DOHH2 (cell line): ENCODE data around the gene FKBP5.

ENCODE experiments used
- H3F3A ChIP-seq: fragments of 200-600 bp; sonication (generic), shearing (Covaris generic); 2 replicates; pipeline ENCODE4 v1.6.0; 2016; ENCODE audit warnings: antibody characterized with exemption, mild to moderate bottlenecking; ENCODE audit not compliant: control insufficient read depth, insufficient read depth
- H3K27ac ChIP-seq: fragments of 200-600 bp; sonication (generic); 2 replicates; pipeline ENCODE4 v1.5.1; 2014; ENCODE audit warnings: low read depth, mild to moderate bottlenecking, low read length, moderate library complexity
- H3K27me3 ChIP-seq: fragments of 200-600 bp; sonication (generic); 2 replicates; pipeline ENCODE4 v1.6.1; 2014; ENCODE audit warnings: mild to moderate bottlenecking, low read length, mixed read lengths; ENCODE audit not compliant: control insufficient read depth
- H3K36me3 ChIP-seq: fragments of 200-600 bp; sonication (generic); 2 replicates; pipeline ENCODE4 v1.6.1; 2014; ENCODE audit warnings: mild to moderate bottlenecking, low read length, moderate library complexity, mixed read lengths; ENCODE audit not compliant: control insufficient read depth
- H3K4me1 ChIP-seq: fragments of 200-600 bp; sonication (generic); 2 replicates; pipeline ENCODE4 v1.6.1; 2014; ENCODE audit warnings: mild to moderate bottlenecking, low read length, mixed read lengths; ENCODE audit not compliant: control insufficient read depth
- H3K4me2 ChIP-seq: fragments of 200-600 bp; sonication (generic); 2 replicates; pipeline ENCODE4 v1.6.0; 2014; ENCODE audit warnings: mild to moderate bottlenecking, low read length, moderate library complexity
- H3K4me3 ChIP-seq: fragments of 200-600 bp; sonication (generic); 2 replicates; pipeline ENCODE4 v1.5.1; 2014; ENCODE audit warnings: mild to moderate bottlenecking, low read length, mixed read lengths
- H3K79me2 ChIP-seq: fragments of 200-600 bp; sonication (generic); 2 replicates; pipeline ENCODE4 v1.6.1; 2014; ENCODE audit warnings: mild to moderate bottlenecking, low read length, mixed read lengths; ENCODE audit not compliant: control insufficient read depth
- H3K9me2 ChIP-seq: fragments of 200-600 bp; sonication (generic); replicated peaks from 2 replicates; pipeline ENCODE4 v1.6.1; 2014; ENCODE audit warnings: mild to moderate bottlenecking, low read length, mixed read lengths; ENCODE audit not compliant: control insufficient read depth
- H3K9me3 ChIP-seq: fragments of 200-600 bp; sonication (generic); 2 replicates; pipeline ENCODE4 v1.6.1; 2014; ENCODE audit warnings: antibody characterized with exemption, low read length, mixed read lengths; ENCODE audit not compliant: control insufficient read depth, insufficient read depth
- H4K20me1 ChIP-seq: fragments of 200-600 bp; sonication (generic); 2 replicates; pipeline ENCODE4 v1.6.0; 2014; ENCODE audit warnings: low read depth, mild to moderate bottlenecking, antibody characterized with exemption, low read length, moderate library complexity; ENCODE audit not compliant: control insufficient read depth, insufficient read depth
- EZH2phosphoT487 ChIP-seq: fragments of 200-600 bp; sonication (generic); IDR thresholded peaks from 2 replicates; pipeline ENCODE4 v1.6.1; 2017; ENCODE audit warnings: borderline replicate concordance, mild to moderate bottlenecking, antibody characterized with exemption, low read length, moderate library complexity, mixed read lengths
- TF ChIP-seq, protein P1 (sequence below): fragments of 200-600 bp; sonication (generic); IDR thresholded peaks from one replicate; pipeline ENCODE4 v1.5.1; 2014; ENCODE audit warnings: antibody characterized with exemption, mild to moderate bottlenecking, low read depth, low read length; ENCODE audit not compliant: poor library complexity, severe bottlenecking

FKBP5 gene

DNA sequence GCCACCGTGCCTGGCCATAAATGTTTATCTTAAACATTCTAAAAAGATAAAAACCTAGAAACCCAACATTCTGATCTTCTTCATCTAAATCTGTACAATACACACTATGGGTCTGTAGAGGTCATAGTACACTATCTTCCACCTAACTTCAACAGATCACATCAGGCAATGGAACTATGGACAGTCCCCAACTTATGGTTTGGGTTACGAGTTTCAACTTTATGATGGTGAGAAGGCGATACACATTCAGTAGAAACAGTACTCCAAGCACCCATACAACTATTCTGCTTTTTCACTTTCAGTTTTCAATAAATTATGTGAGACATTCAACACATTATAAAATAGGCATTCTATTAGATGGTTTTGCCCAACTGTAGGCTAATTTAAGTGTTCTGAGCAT, 23.1 kb downstream of the FKBP5 start:
- Histone ChIP-seq H3K27me3 (no peaks in the 10 kb centered on the region), H3K4me1 (peaks cover 61% of the 10 kb centered on the region), H3K9me3 (no peaks in the 10 kb centered on the region), H3K36me3 (no peaks in the 10 kb centered on the region), H3K79me2 (peaks cover 88% of the 10 kb centered on the region), H3F3A (peaks cover 22% of the 10 kb centered on the region; the same call in 1 of the 2 replicates), H3K4me2 (peak overlapping the region; percentile 21; the same call in 1 of the 2 replicates), H3K9me2 (no peaks in the 10 kb centered on the region), H3K27ac (no peak overlapping the region), H4K20me1 (peaks cover 7% of the 10 kb centered on the region), H3K4me3 (no peak overlapping the region)
- no peak for TF ChIP-seq EZH2phosphoT487
- TF ChIP-seq, protein P1, sequence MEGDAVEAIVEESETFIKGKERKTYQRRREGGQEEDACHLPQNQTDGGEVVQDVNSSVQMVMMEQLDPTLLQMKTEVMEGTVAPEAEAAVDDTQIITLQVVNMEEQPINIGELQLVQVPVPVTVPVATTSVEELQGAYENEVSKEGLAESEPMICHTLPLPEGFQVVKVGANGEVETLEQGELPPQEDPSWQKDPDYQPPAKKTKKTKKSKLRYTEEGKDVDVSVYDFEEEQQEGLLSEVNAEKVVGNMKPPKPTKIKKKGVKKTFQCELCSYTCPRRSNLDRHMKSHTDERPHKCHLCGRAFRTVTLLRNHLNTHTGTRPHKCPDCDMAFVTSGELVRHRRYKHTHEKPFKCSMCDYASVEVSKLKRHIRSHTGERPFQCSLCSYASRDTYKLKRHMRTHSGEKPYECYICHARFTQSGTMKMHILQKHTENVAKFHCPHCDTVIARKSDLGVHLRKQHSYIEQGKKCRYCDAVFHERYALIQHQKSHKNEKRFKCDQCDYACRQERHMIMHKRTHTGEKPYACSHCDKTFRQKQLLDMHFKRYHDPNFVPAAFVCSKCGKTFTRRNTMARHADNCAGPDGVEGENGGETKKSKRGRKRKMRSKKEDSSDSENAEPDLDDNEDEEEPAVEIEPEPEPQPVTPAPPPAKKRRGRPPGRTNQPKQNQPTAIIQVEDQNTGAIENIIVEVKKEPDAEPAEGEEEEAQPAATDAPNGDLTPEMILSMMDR, result no peak

DNA sequence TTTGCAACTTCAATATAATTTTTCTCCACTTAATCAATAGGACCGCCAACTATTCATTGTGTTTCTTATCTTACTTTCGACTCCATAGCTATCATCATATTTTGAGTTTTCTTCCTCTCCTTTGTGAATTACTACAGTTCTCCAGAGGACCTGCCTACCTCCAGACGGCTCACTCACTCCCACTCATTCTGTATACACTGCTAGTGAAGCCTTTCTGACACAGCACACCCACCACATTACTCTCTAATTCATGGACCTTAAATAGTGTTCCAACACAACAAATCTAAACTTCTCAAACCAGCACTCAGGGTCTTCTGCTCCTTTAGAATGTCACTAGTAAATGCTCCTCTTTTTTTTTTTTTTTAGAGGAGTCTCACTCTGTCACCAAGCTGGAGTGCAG, 23.8 kb downstream of the FKBP5 start:
- Histone ChIP-seq H3K4me2 (peak overlapping the region; percentile 78), H3K27me3 (no peaks in the 10 kb centered on the region), H3K9me2 (no peaks in the 10 kb centered on the region), H3K36me3 (no peaks in the 10 kb centered on the region), H3K27ac (no peak overlapping the region), H3K79me2 (peaks cover 82% of the 10 kb centered on the region), H3F3A (peaks cover 19% of the 10 kb centered on the region; the same call in 1 of the 2 replicates), H4K20me1 (peaks cover 7% of the 10 kb centered on the region), H3K9me3 (no peaks in the 10 kb centered on the region), H3K4me1 (peaks cover 56% of the 10 kb centered on the region), H3K4me3 (peak overlapping the region; percentile 63; the same call in 1 of the 2 replicates)
- TF ChIP-seq EZH2phosphoT487, result no peak
- TF ChIP-seq, protein P1, result no peak

DNA sequence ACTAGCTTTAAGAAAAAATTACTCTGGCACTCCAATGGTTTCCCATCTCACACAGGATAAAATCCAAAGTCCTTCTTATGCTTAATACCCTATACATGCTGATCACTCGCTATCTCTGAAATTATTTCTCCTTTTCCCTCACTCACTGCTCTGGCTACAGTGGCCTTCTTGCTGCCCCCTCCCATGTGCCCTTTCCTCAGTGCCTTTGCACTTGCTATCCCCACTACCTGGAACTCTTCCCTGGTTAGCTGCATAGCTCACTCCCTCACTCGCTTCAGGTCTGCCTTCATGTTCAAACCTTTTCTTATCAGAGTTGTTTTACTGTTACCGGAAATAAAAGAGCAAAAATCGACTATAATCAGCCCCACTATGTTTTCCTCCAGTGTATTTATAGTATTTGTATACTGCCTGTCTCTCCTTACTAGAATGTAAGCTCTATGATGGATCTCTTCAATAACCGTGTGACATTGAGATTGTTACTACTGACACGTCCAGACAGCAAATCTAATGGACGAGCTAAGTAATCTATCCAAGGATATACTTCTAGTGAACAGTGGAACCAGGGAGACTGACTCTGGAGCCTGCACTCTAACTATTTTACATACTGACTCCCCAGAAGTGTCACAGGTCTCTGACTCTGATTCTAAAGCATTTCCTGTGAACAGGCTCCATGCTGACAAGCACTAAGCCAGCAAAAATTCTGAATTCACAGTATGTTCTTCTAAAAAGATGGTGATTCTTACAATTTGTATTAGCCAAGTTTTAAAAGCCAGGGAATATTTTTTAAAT, 25.1 kb downstream of the FKBP5 start:
- no peak for TF ChIP-seq EZH2phosphoT487
- TF ChIP-seq, protein P1, result no peak
- H3K4me1 ChIP-seq, result peaks cover 43% of the 10 kb centered on the region
- no peaks in the 10 kb centered on the region for H3K9me2 ChIP-seq
- no peaks in the 10 kb centered on the region for H3K27me3 ChIP-seq
- peak overlapping the region; percentile 63 for H3K4me3 ChIP-seq
- H3K9me3 ChIP-seq, result no peaks in the 10 kb centered on the region
- H3K27ac ChIP-seq, result peak overlapping the region; percentile 47
- peak overlapping the region; percentile 78 for H3K4me2 ChIP-seq
- H3F3A ChIP-seq, result peaks cover 7% of the 10 kb centered on the region; the same call in 1 of the 2 replicates
- H3K79me2 ChIP-seq, result peaks cover 69% of the 10 kb centered on the region
- H3K36me3 ChIP-seq, result no peaks in the 10 kb centered on the region
- peaks cover under 1% of the 10 kb centered on the region for H4K20me1 ChIP-seq
